Measurements from ENCODE around the gene IL6R.

- TF ChIP-seq, protein P1, sequence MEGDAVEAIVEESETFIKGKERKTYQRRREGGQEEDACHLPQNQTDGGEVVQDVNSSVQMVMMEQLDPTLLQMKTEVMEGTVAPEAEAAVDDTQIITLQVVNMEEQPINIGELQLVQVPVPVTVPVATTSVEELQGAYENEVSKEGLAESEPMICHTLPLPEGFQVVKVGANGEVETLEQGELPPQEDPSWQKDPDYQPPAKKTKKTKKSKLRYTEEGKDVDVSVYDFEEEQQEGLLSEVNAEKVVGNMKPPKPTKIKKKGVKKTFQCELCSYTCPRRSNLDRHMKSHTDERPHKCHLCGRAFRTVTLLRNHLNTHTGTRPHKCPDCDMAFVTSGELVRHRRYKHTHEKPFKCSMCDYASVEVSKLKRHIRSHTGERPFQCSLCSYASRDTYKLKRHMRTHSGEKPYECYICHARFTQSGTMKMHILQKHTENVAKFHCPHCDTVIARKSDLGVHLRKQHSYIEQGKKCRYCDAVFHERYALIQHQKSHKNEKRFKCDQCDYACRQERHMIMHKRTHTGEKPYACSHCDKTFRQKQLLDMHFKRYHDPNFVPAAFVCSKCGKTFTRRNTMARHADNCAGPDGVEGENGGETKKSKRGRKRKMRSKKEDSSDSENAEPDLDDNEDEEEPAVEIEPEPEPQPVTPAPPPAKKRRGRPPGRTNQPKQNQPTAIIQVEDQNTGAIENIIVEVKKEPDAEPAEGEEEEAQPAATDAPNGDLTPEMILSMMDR (IDR thresholded peaks at IDR 0.05), result no peak
- TF ChIP-seq EP300 (IDR thresholded peaks at IDR 0.05) (no peak), POLR2AphosphoS5 (IDR thresholded peaks at IDR 0.05) (no peak), POLR2A (IDR thresholded peaks at IDR 0.05) (no peak)
These were observed 75.9 kb downstream of the IL6R start for GRCh38 chr1:154481053-154481452.
